Germinal center (tissue), 1 donor: Measurements from ENCODE around the gene PLEKHG3.
"Not testable (repeated sequence)": the region's sequence is repeated elsewhere in the genome, so short reads cannot be mapped to it uniquely, and the experiment has no call there.

Experiments used
- DNase-seq: peaks from one replicate; pipeline ENCODE4 v3.0.0; 2012; ENCODE audit warnings: mixed read lengths, low spot score

Gene PLEKHG3

GRCh38 chr14:64704143-64704742 lies at the start of gene PLEKHG3:
Gene PLEKHG3 (plus strand): TSS chr14:64704424. CDS start chr14:64727632, 23,208 bp downstream.
- no peak for DNase-seq

GRCh38 chr14:64654901-64655300 lies 49.3 kb upstream of the PLEKHG3 start:
- DNase-seq = no peak

GRCh38 chr14:64656986-64657385 lies 47.2 kb upstream of the PLEKHG3 start:
- DNase-seq = no peak

DNA sequence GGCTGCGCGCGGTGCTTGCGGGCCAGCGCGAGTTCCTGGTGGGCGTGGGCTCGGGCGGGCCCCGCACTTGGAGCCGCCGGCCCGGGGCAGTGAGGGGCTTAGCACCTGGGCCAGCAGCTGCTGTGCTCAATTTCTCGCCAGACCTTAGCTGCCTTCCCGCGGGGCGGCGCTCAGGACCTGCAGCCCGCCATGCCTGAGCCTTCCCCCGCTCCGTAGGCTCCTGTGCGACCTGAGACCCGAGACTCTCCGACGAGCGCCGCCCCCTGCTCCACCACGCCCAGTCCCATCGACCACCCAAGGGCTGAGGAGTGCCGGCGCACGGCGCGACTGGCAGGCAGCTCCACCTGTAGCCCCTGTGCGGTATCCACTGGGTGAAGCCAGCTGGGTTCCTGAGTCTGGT lies 46.0 kb upstream of the PLEKHG3 start:
- DNase-seq = no peak

GRCh38 chr14:64658700-64659264 lies 45.4 kb upstream of the PLEKHG3 start:
- not testable (repeated sequence) for DNase-seq

DNA sequence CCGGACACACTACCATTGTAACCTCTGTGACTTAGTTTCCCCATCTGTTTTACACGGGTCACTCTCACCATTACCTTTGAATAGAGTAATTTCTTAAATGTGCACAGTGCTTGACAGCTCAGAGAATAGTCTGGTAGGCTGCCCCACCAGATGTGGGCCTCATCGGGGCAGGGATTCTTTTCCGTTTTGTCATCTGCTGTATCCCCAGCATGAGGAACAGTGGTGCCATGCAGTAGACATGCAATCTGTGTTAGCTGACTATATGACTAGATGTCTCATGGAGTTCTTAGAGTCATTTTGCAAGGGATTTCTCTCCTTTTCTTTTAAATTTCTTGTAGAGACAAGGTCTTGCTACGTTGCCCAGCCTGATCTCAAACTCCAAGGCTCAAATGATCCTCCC lies 44.9 kb upstream of the PLEKHG3 start:
- no peak for DNase-seq

- no peak for DNase-seq
Measured at GRCh38 chr14:64663174-64663573, 41.0 kb upstream of the PLEKHG3 start.

DNA sequence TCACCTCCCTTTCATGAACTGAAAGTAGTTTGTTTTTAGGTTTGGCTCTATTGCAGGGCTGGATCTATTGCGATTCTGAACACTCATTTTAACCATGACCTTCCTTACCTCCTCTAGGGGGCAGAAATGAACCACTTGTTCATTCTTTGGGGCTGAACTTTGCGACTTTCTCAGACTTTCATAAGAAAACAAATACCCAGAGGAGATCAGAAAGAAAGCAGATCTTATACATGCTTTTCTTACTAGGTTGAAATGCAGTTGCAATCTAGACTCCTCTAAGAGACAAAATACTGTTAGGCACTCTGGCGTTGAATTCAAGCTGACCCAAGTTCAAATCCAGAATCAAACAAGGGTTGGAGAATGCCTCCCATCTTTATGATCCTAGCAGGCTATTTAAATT lies 32.6 kb upstream of the PLEKHG3 start:
- DNase-seq = peak; percentile 24

DNA sequence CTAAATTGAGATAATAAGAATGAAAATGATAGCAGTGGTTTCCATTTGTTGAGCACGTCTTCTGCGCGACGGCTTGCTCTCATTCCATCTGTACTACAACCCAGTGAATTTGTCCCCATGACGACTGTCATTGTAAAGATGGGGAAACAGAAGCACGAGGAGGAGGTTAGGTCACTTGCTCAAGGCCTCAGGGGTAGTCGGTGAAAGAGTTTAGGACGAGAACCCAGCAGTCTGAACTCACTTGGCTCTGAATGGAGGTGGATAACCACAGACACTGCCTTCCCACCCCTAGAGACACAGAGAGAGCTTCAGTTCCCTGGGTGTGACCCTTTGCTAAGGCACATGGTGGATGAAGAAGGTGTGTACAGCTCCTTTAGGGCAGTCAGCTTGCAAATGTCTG lies 30.9 kb upstream of the PLEKHG3 start:
- DNase-seq = no peak

- DNase-seq = no peak
Measured at GRCh38 chr14:64673748-64674147, 30.5 kb upstream of the PLEKHG3 start.

DNA sequence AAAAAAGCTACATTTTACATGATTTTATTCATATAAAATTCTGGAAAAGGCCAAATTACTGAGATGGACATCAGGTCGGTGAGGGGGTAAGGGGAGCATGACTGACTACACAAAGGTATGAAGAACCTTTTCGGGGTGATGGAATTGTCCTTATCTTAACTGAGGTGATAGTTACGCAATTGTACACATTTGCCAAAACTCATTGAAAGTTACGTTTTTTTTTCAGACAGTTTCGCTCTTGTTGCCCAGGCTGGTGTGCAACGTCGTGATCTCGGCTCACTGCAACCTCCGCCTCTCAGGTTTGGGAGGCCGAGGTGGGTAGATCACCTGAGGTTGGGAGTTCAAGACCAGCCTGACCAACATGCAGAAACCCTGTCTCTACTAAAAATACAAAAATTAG lies 29.4 kb upstream of the PLEKHG3 start:
- no peak for DNase-seq

DNA sequence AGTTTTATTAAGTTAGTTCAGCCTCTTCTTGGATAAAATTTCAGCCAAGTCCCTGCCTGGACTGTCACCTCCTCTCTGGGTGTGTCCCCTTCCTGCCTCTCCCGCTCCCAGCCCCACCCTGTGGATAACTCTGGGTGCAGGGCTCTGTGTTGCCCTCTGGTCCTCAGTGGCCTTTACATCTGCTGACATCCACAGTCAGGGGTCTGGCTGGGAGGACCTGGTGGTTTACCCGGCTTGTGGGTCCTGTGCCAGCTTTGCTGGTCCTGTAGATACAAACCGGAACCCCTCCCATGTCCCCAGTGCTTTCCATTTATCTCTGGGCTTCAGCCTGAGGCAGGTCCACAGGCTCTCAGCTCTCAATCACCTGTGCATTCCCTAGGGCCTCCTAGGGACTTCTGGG lies 28.9 kb upstream of the PLEKHG3 start:
- DNase-seq = no peak

DNA sequence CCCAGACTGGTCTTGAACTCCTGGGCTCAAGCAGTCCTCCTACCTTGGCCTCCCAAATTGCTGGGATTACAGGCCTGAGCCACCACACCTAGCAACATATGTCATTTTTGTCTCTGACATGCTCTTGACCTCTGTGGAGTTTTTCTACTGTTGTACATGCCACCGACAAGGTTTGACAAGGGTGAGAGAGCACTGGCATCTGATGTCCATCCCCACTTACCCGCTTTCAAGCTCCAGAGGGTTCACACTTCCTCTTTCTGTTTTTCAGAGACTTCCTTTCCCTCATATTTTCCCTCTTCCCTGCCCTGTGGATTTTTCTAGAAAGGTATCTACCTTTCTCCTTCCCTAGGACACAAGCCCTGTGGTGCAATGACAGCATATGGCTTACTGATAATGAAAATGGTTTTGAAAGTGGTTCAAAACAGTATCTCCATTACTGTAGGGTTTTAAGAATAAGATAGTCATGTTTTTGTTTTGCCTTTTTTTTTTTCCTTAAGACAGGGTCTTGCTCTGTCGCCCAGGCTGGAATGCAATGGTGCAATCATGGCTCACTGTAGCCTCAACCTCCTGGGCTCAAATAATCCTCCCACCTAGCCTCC lies 27.7 kb upstream of the PLEKHG3 start:
- no peak for DNase-seq

GRCh38 chr14:64680013-64680713 lies 24.1 kb upstream of the PLEKHG3 start:
- no peak for DNase-seq

- no peak for DNase-seq
Measured at GRCh38 chr14:64680714-64681065, 23.5 kb upstream of the PLEKHG3 start.

DNA sequence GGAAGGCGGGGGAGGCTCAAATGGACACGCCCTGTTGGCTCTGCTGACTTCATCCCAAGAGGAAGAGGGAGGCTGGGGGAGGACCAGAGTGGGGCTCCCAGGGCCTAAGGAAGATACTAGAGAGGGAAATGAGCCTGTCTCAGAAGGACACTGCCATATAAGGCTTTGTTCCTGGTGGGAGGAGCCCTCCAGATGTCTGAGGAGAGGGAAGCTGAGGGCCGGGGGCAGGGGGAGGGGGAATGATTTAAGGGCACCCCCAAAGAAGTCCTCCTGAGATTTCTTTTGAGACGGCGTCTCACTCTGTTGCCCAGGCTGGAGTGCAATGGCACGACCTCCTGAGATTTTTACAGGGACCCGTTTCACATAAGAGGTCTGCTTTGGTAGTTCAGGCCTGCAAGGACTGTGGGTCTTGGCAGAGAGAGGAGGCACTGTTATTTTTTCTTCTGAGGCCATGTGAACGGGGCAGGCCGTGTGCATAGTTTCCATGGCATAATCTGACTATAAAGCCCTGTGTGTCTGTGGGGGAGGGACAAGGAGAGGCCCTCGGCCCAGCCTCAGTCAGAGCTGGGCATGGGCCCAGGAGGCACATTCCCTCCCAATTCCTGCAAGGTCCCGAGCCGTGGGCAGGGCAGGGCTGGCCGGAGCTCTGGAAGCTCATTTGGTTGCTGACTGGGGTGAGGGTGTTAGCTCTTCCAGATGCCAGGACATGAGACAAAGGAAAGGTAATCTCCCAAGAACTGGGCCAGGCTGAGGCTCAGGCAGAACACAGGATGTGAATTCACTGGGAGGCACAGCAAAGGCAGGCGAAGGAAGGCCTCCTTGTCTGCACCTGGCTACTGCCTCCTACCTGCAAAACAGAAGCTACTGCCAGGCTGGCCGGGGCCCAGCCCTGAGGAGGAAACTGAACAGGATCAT lies 22.2 kb upstream of the PLEKHG3 start:
- DNase-seq = no peak

DNA sequence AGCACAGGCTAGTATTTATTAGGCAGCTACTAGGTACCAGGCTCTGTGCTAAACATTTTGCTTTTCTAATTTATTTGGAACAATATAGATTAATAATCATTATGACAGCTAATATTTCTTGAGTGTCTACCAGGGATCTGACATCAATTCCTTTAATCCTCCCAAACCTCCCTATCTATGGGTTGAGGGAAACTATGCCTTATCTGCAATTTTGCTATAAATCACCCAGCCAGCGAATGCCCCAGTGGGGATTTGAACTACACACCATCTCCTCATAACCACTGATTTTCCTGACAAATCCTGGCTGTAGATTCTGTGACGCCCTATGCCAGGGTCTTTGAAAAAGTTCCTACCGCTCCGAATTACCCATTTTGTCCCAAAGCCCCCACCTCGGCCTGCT lies 21.4 kb upstream of the PLEKHG3 start:
- no peak for DNase-seq

- no peak for DNase-seq
Measured at GRCh38 chr14:64683264-64683663, 21.0 kb upstream of the PLEKHG3 start.

GRCh38 chr14:64684091-64684490 lies 20.1 kb upstream of the PLEKHG3 start:
- no peak for DNase-seq

DNA sequence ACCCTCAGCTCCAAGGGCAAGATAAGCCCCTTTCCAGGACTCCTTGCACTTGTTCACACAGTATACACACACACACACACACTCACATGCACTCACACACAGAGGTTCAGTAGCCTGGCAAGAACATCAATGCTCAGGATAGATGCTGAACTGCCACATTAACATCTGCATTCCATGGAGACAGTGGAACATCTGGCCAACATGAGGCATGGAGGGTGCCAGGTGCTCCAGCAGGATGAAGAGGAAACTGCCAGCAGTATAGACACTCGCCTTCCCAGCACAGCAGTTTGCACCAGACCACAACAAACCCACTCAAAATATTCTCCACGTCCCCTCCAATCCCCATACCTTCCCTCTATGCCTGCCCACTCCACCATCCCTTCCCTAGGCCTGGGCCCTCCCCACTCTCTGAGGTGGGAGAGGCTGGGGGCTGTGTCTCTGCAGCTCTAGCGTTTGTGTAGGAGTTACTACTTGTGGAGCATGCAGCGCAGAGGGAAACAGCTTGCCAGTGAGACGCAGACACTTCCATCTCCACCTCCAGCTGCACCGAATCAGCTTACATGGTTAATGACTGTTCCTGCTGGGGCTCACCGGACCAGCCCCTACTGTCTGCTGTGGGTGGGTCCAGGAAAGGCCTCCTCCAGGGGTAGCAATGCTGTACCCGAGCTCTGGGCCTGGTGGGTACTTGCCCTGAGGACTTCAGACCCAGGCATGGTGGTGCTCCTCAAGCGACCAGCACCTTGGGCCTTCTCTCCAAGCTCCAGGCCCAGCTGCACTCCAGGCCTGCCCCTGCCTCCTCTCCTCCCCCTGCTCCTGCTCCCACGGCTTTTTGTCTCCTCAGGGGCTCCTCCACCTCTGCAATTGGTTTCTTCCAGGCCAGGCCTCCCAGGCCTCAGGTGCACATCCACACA lies 18.6 kb upstream of the PLEKHG3 start:
- DNase-seq = no peak

- DNase-seq = no peak
Measured at GRCh38 chr14:64686282-64686615, 18.0 kb upstream of the PLEKHG3 start.
